HepG2 (cell line): Measurements from ENCODE around the gene FDPS. TPM values are rescaled to one million over a fixed set of nuclear protein-coding genes. Genes with fewer than 3 reads are reported as not detected.

Source experiments
- CEBPB ChIP-seq: IDR thresholded peaks from 2 replicates; pipeline ENCODE4 v1.6.1; 2011; ENCODE audit warnings: low read depth, low read length, improper control_type of control experiment, borderline replicate concordance
- CHD2 ChIP-seq: IDR thresholded peaks from 2 replicates; pipeline ENCODE4 v1.6.1; 2011; ENCODE audit warnings: low read depth, low read length, improper control_type of control experiment
- EP300 ChIP-seq, 3 experiments: sonication (generic) in 1 of 3; formaldehyde crosslinking in 1 of 3; IDR thresholded peaks; 2 replicates each; pipeline versions ENCODE4 v1.5.1 to v1.6.1; 2011 to 2020; ENCODE audit warnings: low read depth in 2 of 3, low read length in 2 of 3, borderline replicate concordance in 1 of 3, improper control_type of control experiment in 1 of 3, mild to moderate bottlenecking in 1 of 3, missing genetic modification reagents in 1 of 3, moderate library complexity in 1 of 3
- ETS1 ChIP-seq: sonication (generic); formaldehyde crosslinking; IDR thresholded peaks from 2 replicates; pipeline ENCODE4 v1.4.0; 2020; ENCODE audit warnings: missing genetic modification reagents
- FOXJ3 ChIP-seq: sonication (generic); formaldehyde crosslinking; IDR thresholded peaks from 2 replicates; pipeline ENCODE4 v1.4.0; 2020; ENCODE audit warnings: missing genetic modification reagents, mild to moderate bottlenecking, borderline replicate concordance
- FOXM1 ChIP-seq: sonication (generic); formaldehyde crosslinking; IDR thresholded peaks from 2 replicates; pipeline ENCODE4 v1.5.0; 2020; ENCODE audit warnings: missing genetic modification reagents
- GABPB1 ChIP-seq: IDR thresholded peaks from 2 replicates; pipeline ENCODE4 v1.6.1; 2016; ENCODE audit warnings: mild to moderate bottlenecking, missing genetic modification reagents, moderate library complexity, missing compliant biosample characterization
- HIVEP1 ChIP-seq: sonication (generic); formaldehyde crosslinking; IDR thresholded peaks from 2 replicates; pipeline ENCODE4 v1.4.0; 2020; ENCODE audit warnings: mild to moderate bottlenecking, missing genetic modification reagents
- HNRNPUL1 ChIP-seq: fragments of 200-400 bp; formaldehyde crosslinking; IDR thresholded peaks from 2 replicates; pipeline ENCODE4 v1.6.1; 2017; ENCODE audit warnings: low read depth, mild to moderate bottlenecking, low read length, moderate library complexity
- HOXA9 ChIP-seq: sonication (generic); formaldehyde crosslinking; IDR thresholded peaks from 2 replicates; pipeline ENCODE4 v1.8.1; 2022; ENCODE audit warnings: missing genetic modification reagents, mild to moderate bottlenecking, moderate library complexity, borderline replicate concordance
- KAT8 ChIP-seq: IDR thresholded peaks from 2 replicates; pipeline ENCODE4 v1.6.1; 2016; ENCODE audit warnings: missing genetic modification reagents, missing compliant biosample characterization
- KDM5B ChIP-seq: sonication (generic); formaldehyde crosslinking; IDR thresholded peaks from 2 replicates; pipeline ENCODE4 v1.4.0; 2020; ENCODE audit warnings: missing genetic modification reagents, mild to moderate bottlenecking, borderline replicate concordance
- MEF2D ChIP-seq: sonication (generic); formaldehyde crosslinking; IDR thresholded peaks from 2 replicates; pipeline ENCODE4 v1.5.1; 2020; ENCODE audit warnings: mild to moderate bottlenecking, missing genetic modification reagents
- MXI1 ChIP-seq: IDR thresholded peaks from 3 replicates; pipeline ENCODE4 v1.6.1; 2012; ENCODE audit warnings: low read depth, low read length, inconsistent platforms, borderline replicate concordance
- MYPOP ChIP-seq: sonication (generic); formaldehyde crosslinking; IDR thresholded peaks from 2 replicates; pipeline ENCODE4 v1.8.1; 2023; ENCODE audit warnings: mild to moderate bottlenecking, moderate library complexity, missing genetic modification reagents
- RORA ChIP-seq: sonication (generic); formaldehyde crosslinking; IDR thresholded peaks from 2 replicates; pipeline ENCODE4 v1.5.0; 2020; ENCODE audit warnings: mild to moderate bottlenecking, missing genetic modification reagents, moderate library complexity
- SIN3A ChIP-seq: IDR thresholded peaks from 2 replicates; pipeline ENCODE4 v1.6.1; 2011; ENCODE audit warnings: low read depth, mild to moderate bottlenecking, control low read depth, low read length, borderline replicate concordance
- ZMYM3 ChIP-seq: sonication (generic); formaldehyde crosslinking; IDR thresholded peaks from 2 replicates; pipeline ENCODE4 v1.5.1; 2020; ENCODE audit warnings: mild to moderate bottlenecking, missing genetic modification reagents
- ZNF124 ChIP-seq: sonication (generic); formaldehyde crosslinking; IDR thresholded peaks from 2 replicates; pipeline ENCODE4 v1.4.0; 2020; ENCODE audit warnings: missing genetic modification reagents
- ZNF263 ChIP-seq: sonication (generic); formaldehyde crosslinking; IDR thresholded peaks from 2 replicates; pipeline ENCODE4 v1.4.0; 2020; ENCODE audit warnings: missing genetic modification reagents
- ZNF3 ChIP-seq: IDR thresholded peaks from 2 replicates; pipeline ENCODE4 v1.7.0; 2017; ENCODE audit warnings: inconsistent platforms
- ZNF431 ChIP-seq: sonication (generic); formaldehyde crosslinking; IDR thresholded peaks from 2 replicates; pipeline ENCODE4 v1.9.0; 2022; ENCODE audit warnings: missing genetic modification reagents, low read depth, mild to moderate bottlenecking, borderline replicate concordance
- ZNF547 ChIP-seq: sonication (generic); formaldehyde crosslinking; IDR thresholded peaks from 2 replicates; pipeline ENCODE4 v1.5.1; 2020; ENCODE audit warnings: mild to moderate bottlenecking, missing genetic modification reagents
- ZNF607 ChIP-seq: sonication (generic); formaldehyde crosslinking; IDR thresholded peaks from 2 replicates; pipeline ENCODE4 v1.5.1; 2020; ENCODE audit warnings: missing genetic modification reagents, mild to moderate bottlenecking, borderline replicate concordance
- ZNF703 ChIP-seq: sonication (generic); formaldehyde crosslinking; IDR thresholded peaks from 2 replicates; pipeline ENCODE4 v1.5.1; 2020; ENCODE audit warnings: missing genetic modification reagents, mild to moderate bottlenecking, moderate library complexity, borderline replicate concordance
- polyA plus RNA-seq, 8 experiments: library from polyadenylated mRNA; depleted of rRNA in 3 of 8; stranded (reverse) in 7 of 8; unstranded in 1 of 8; fragments of >200 nt; fragmentation: Illumina TruSeq in 4 of 8; extraction: Trizol in 4 of 8; gene quantifications; 2 replicates each; pipeline versions ENCODE4 v1.2.1 to v1.2.3, GENCODE V29; 2011 to 2016; ENCODE audit warnings: low read depth in 4 of 8, missing spikeins in 1 of 8, mixed read lengths in 1 of 8; ENCODE audit not compliant: insufficient read depth in 1 of 8
- total RNA-seq, 5 experiments: library from RNA; depleted of rRNA; stranded (reverse); fragments of >200 nt; fragmentation: Illumina TruSeq; extraction: Trizol; gene quantifications; 2 replicates each; pipeline ENCODE4 v1.2.3, GENCODE V29; 2016; ENCODE audit warnings: low read depth in 1 of 5
- TF ChIP-seq, protein P1 (sequence below): IDR thresholded peaks from 2 replicates; pipeline ENCODE4 v1.6.1; 2016; ENCODE audit warnings: low read depth, borderline replicate concordance
- TF ChIP-seq, protein P2 (sequence below): sonication (generic); formaldehyde crosslinking; conservative IDR thresholded peaks from 2 replicates; pipeline ENCODE4 v1.4.0; 2020; ENCODE audit warnings: missing genetic modification reagents

The FDPS gene
- total and polyA plus RNA-seq, 2 of the 13 experiments (the other 11 are each of a cell fraction or from before 2014, with no cell fraction given), result 264 to 519 TPM

DNA sequence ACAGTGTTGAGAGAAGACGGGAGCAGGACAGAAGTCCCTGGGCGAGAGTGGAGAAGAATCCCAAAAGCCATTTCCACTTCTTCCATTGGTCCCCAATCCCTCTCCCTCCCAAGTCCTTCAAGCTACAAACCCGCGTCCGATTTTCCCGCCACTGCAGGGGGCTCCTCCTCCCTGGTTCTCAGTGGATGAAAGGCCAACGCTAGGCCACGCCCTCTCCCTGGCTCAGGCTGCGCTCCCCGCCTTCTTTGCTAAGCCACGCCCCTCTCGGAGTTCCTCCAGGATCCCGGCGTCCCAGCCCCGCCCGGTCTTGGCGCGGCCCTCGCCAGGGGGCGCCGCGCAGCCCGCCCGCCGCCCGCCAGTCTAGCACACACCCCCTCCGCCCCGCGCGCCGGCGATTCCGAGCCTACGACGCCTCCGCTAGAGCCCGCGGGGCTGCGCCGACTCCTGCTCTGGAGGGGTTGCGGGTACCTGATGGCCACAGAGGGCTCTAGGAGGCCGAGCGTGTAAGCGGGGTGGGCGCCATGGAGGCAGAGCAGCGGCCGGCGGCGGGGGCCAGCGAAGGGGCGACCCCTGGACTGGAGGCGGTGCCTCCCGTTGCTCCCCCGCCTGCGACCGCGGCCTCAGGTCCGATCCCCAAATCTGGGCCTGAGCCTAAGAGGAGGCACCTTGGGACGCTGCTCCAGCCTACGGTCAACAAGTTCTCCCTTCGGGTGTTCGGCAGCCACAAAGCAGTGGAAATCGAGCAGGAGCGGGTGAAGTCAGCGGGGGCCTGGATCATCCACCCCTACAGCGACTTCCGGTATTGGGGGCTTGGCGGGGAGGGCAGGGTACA is 31.4 kb upstream of the FDPS start, which contains the start of gene HCN3 (continued):
- TF ChIP-seq CEBPB, result no peak
- TF ChIP-seq SIN3A, result no peak; the same call in 1 of the 2 replicates
- TF ChIP-seq HOXA9 (CRISPR knock-in tag), result no peak
- peak; percentile 77 for TF ChIP-seq GABPB1 (CRISPR knock-in tag)
- TF ChIP-seq, protein P1, sequence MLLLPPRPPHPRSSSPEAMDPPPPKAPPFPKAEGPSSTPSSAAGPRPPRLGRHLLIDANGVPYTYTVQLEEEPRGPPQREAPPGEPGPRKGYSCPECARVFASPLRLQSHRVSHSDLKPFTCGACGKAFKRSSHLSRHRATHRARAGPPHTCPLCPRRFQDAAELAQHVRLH (CRISPR knock-in tag), result peak; percentile 20; the same call in 1 of the 2 replicates
- TF ChIP-seq ZNF607 (CRISPR knock-in tag), result no peak
- TF ChIP-seq HNRNPUL1, result no peak
- peak; percentile 85; the same call in 1 of the 3 replicates for TF ChIP-seq MXI1
- no peak for TF ChIP-seq ETS1 (CRISPR knock-in tag)
- TF ChIP-seq ZMYM3 (CRISPR knock-in tag), result peak; percentile 43; the same call in 1 of the 2 replicates
- TF ChIP-seq ZNF547 (CRISPR knock-in tag), result no peak; the same call in none of the 2 replicates
- 0 out of 2 replicates have a peak, but pooled peaks have one; percentile 36 for TF ChIP-seq HIVEP1 (CRISPR knock-in tag)
- no peak for TF ChIP-seq ZNF3 (CRISPR knock-in tag)
- TF ChIP-seq ZNF431, result peak; percentile 64; the same call in 1 of the 2 replicates
- no peak; the same call in 1 of the 2 replicates for TF ChIP-seq MYPOP
- TF ChIP-seq MEF2D (CRISPR knock-in tag), result no peak
- TF ChIP-seq ZNF263, result no peak
- TF ChIP-seq RORA (CRISPR knock-in tag), result no peak
- no peak for TF ChIP-seq FOXJ3 (CRISPR knock-in tag)
- no peak for TF ChIP-seq EP300 (IDR thresholded peaks at IDR 0.05; ENCODE audit: low read depth in 2 of 2, low read length in 2 of 2)
- TF ChIP-seq EP300 (CRISPR knock-in tag; IDR thresholded peaks at IDR 0.05; ENCODE audit: borderline replicate concordance), result no peak
- no peak for TF ChIP-seq CHD2
- TF ChIP-seq KDM5B, result peak; percentile 54; the same call in 1 of the 2 replicates
- peak; percentile 55; the same call in 1 of the 2 replicates for TF ChIP-seq KAT8 (CRISPR knock-in tag)
- no peak for TF ChIP-seq ZNF703 (CRISPR knock-in tag)
- no peak for TF ChIP-seq FOXM1 (CRISPR knock-in tag)
- TF ChIP-seq, protein P2, sequence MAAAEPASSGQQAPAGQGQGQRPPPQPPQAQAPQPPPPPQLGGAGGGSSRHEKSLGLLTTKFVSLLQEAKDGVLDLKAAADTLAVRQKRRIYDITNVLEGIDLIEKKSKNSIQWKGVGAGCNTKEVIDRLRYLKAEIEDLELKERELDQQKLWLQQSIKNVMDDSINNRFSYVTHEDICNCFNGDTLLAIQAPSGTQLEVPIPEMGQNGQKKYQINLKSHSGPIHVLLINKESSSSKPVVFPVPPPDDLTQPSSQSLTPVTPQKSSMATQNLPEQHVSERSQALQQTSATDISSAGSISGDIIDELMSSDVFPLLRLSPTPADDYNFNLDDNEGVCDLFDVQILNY, result peak; percentile 93
- TF ChIP-seq ZNF124, result no peak
